ENCODE results near the gene NRG2. TPM values are rescaled to one million over a fixed set of nuclear protein-coding genes. Genes with fewer than 3 reads are reported as not detected.

The NRG2 gene
- total RNA-seq, 2 experiments from 2014 or later = not detected

DNA sequence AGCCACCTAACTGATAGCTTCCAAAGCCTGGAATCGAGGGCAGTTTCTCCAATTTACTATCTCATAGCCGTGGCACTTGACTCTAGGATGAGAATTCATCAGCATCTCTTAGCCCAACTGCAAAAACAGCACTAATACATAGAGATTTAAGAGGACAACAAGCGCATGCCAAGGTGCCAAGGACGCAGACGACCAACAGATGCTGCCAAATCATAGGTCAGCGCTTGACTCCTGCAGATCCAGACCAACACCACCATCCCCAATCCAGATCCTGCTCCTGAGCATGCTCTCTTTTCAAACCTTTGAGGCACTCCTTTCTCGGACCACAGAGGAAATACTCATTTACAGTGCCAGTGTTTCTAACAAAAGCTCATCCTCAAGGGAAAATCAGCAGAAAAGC lies 24.6 kb downstream of the NRG2 start:
- DNase-seq (no peak), ATAC-seq (no peak)
- no peaks in the 10 kb centered on the region for H3K4me1 Mint-ChIP-seq (ENCODE audit: low read depth)
- H3K36me3 Mint-ChIP-seq (ENCODE audit: low read depth) = no peaks in the 10 kb centered on the region
- H3K27me3 Mint-ChIP-seq (ENCODE audit: low read depth) = peaks cover 14% of the 10 kb centered on the region
- H3K9me3 Mint-ChIP-seq (ENCODE audit: insufficient read depth) = no peaks in the 10 kb centered on the region
- H3K27ac Mint-ChIP-seq = no peak overlapping the region
- CTCF ChIA-PET = interaction anchor here (2.5 kb wide), 1 partner anchor 50 kb away, joined by 5 read pairs; no protein-coding TSS in a partner anchor
- no peak overlapping the region for H3K4me3 Mint-ChIP-seq
- POLR2A ChIA-PET = no interaction called here

DNA sequence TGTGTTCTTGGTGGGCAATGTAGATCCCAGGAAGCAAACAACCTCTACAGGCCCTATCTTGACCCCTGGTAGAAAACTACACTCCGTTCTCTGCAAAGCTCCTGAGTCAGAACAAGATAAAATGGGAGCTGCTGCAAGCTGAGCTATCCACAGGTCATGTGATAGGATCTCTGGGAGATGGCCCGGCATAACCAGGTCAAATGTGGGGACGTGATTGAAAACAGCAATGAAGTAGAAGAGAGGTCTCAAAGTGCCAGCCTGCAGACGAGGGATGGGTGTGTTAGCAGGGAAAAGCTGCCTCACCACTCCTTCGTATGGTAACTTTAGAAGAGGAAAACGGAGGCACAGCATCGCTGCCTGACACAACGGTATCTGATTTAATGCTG lies 25.0 kb downstream of the NRG2 start:
- DNase-seq (no peak), ATAC-seq (no peak)
- Mint-ChIP-seq H3K27me3 (ENCODE audit: low read depth) (peaks cover 14% of the 10 kb centered on the region), H3K4me3 (no peak overlapping the region), H3K27ac (no peak overlapping the region), H3K4me1 (ENCODE audit: low read depth) (no peaks in the 10 kb centered on the region), H3K36me3 (ENCODE audit: low read depth) (no peaks in the 10 kb centered on the region), H3K9me3 (ENCODE audit: insufficient read depth) (no peaks in the 10 kb centered on the region)
- POLR2A ChIA-PET = no interaction called here
- CTCF ChIA-PET = interaction anchor here (2.5 kb wide), 1 partner anchor 50 kb away, joined by 5 read pairs; no protein-coding TSS in a partner anchor

DNA sequence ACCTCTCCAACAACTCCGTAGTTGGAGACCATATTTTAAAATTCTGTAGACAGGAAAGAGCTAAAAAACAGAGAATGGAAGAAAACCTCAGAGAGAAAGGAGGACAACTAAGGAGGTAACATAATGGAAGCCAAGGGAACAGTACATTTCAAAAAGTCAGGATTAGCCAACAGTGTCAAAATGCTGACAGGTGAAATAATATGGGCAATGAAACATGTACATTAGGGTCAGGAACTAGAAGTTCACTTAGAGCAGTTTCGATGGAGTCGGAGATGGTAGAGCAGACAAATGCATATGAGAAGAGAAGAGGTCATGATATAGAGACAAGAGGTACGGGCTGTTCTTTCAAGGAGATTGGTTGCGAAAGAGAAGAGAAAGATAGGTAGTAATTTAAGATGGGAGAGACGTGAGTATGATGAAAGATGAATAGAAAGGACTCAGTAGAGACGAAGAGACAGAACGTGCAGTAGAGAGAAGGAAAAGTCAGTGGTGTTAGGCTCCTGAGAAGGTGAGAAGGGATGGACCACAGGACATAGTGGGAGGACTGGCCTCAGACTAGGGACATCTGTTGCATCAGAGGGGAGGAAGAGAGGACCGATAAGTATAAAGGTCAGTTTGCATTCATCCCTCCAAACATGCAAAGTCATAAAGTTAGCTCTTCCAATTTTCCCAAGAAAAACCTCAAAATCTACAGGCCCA lies 25.6 kb downstream of the NRG2 start:
- ChIA-PET POLR2A (no interaction called here), CTCF (interaction anchor here (1.0 to 2.5 kb wide), 2 partner anchors 48 to 49 kb away, joined by 3 to 5 read pairs; no protein-coding TSS in a partner anchor)
- H3K9me3 Mint-ChIP-seq (ENCODE audit: insufficient read depth) = no peaks in the 10 kb centered on the region
- no peaks in the 10 kb centered on the region for H3K4me1 Mint-ChIP-seq (ENCODE audit: low read depth)
- peaks cover 14% of the 10 kb centered on the region for H3K27me3 Mint-ChIP-seq (ENCODE audit: low read depth)
- H3K36me3 Mint-ChIP-seq (ENCODE audit: low read depth) = no peaks in the 10 kb centered on the region
- no peak for DNase-seq
- H3K27ac Mint-ChIP-seq = no peak overlapping the region
- no peak for ATAC-seq
- no peak overlapping the region for H3K4me3 Mint-ChIP-seq

DNA sequence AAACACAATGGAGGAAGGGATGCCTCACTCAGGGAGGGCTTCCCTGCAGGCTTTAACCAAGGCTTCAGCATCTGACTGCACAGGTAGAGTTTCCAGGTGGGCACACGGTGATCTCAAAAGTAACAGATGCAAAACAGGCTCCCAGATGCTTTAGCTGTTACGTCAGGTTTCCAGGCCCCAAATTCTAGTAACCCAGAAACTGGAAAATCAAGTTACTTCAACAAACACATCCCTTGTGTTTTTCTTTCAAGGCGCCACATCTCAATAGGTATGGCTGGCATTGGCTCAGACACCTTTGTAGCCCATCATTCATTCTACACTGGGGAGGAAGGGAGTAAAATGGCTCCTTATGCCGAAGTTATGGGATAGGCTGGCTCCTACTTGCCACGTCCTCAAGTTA lies 27.4 kb downstream of the NRG2 start:
- CTCF ChIA-PET = interaction anchor here (1.1 kb wide), 1 partner anchor 27 kb away, joined by 3 read pairs; the partner anchor contains the start of gene NRG2
- ATAC-seq (no peak), DNase-seq (no peak)
- Mint-ChIP-seq H3K27ac (no peak overlapping the region), H3K4me1 (ENCODE audit: low read depth) (no peaks in the 10 kb centered on the region), H3K36me3 (ENCODE audit: low read depth) (no peaks in the 10 kb centered on the region), H3K9me3 (ENCODE audit: insufficient read depth) (no peaks in the 10 kb centered on the region), H3K4me3 (no peak overlapping the region), H3K27me3 (ENCODE audit: low read depth) (peaks cover 10% of the 10 kb centered on the region)
- POLR2A ChIA-PET = no interaction called here

DNA sequence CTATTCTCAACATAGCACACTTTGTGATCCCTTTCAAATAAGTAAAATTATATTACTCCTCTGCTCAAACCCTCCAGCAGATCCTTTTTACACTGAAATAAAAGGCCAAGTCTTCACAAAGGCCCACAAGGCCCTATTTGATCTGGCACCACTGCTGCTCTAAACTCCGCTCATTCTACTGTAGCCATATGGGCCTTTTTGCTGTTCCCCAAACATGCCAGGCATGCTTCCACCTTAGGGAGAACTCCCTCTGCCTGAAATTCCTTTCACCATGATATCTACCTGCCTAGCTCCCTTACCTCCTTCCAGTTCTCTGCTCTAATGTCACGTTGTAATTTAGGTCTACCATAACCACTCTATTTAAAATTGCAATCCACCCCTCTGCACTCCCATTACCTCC lies 28.3 kb downstream of the NRG2 start:
- Mint-ChIP-seq H3K36me3 (ENCODE audit: low read depth) (no peaks in the 10 kb centered on the region), H3K4me3 (no peak overlapping the region), H3K27me3 (ENCODE audit: low read depth) (peaks cover 5% of the 10 kb centered on the region), H3K9me3 (ENCODE audit: insufficient read depth) (no peaks in the 10 kb centered on the region), H3K4me1 (ENCODE audit: low read depth) (no peaks in the 10 kb centered on the region), H3K27ac (no peak overlapping the region)
- CTCF ChIA-PET = no interaction called here
- DNase-seq = no peak
- no peak for ATAC-seq
- POLR2A ChIA-PET = no interaction called here

DNA sequence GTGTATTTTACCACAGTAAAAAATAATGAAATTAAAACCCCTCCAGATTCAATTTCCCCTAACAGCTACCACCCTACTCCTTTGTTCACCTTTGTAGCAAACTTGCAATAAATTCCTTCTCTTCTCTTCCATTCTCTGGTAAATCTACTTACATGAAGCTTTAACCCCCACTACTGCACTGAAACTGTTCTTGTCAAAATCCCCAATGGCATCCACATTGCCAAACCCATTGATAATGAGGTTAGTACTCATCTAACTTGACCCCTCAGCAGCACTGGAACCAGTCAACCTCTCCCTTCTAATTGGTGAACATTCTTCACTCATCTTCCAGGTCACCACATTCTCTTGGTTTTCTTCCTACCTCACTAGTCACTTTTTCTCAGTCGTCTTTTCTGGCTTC lies 29.6 kb downstream of the NRG2 start:
- ATAC-seq (no peak), DNase-seq (no peak)
- H3K27ac Mint-ChIP-seq = no peak overlapping the region
- peaks cover 1% of the 10 kb centered on the region for H3K27me3 Mint-ChIP-seq (ENCODE audit: low read depth)
- ChIA-PET POLR2A (no interaction called here), CTCF (interaction anchor here (0.7 kb wide), 1 partner anchor 7 kb away, joined by 3 read pairs; no protein-coding TSS in a partner anchor)
- no peaks in the 10 kb centered on the region for H3K36me3 Mint-ChIP-seq (ENCODE audit: low read depth)
- no peaks in the 10 kb centered on the region for H3K4me1 Mint-ChIP-seq (ENCODE audit: low read depth)
- no peak overlapping the region for H3K4me3 Mint-ChIP-seq
- H3K9me3 Mint-ChIP-seq (ENCODE audit: insufficient read depth) = no peaks in the 10 kb centered on the region

DNA sequence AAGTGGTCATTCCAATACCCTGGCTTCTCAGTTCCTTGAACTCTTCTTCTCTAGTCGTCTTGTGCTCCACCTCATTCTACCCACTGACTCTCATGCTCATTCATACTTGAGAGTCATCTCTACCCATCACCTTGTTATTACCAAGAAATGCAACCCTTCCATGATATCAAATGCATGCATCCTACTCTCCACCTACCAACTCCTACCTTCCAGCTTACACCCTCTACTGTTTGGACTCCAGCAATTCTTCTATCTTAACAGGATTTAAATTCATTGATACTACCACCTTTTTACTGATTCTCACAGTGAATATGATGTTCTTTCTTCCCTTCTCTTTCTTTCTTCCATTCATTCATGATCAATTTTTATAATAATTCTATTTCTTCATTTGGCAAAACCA lies 30.7 kb downstream of the NRG2 start:
- H3K27me3 Mint-ChIP-seq (ENCODE audit: low read depth) = no peaks in the 10 kb centered on the region
- ChIA-PET POLR2A (no interaction called here), CTCF (no interaction called here)
- H3K27ac Mint-ChIP-seq = no peak overlapping the region
- DNase-seq (no peak), ATAC-seq (no peak)
- no peak overlapping the region for H3K4me3 Mint-ChIP-seq
- H3K36me3 Mint-ChIP-seq (ENCODE audit: low read depth) = no peaks in the 10 kb centered on the region
- H3K9me3 Mint-ChIP-seq (ENCODE audit: insufficient read depth) = no peaks in the 10 kb centered on the region
- H3K4me1 Mint-ChIP-seq (ENCODE audit: low read depth) = no peaks in the 10 kb centered on the region

DNA sequence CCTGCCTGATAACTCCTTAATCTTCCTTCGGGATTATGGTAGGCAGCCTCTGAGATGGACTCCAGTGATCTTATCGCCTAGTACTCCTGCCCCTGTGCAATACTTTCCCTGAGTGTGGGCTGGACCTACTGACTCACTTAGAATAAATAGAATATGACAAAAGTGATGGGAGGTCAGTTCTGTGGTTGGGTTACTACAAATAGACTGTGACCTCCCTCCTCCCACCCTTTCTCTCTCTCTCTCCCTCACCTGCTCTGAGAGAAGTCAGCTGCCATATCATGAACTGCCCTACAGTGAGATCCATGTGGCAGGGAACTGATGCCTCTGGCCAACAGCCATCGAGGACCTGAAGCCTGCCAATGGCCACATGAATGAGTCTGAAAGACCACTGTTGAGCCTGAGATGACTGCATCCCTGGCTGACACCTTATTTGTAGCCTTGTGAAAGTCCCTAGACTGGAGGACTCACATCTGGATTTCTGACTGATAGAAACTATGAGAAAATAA lies 31.7 kb downstream of the NRG2 start:
- no peak overlapping the region for H3K4me3 Mint-ChIP-seq
- POLR2A ChIA-PET = no interaction called here
- no peaks in the 10 kb centered on the region for H3K9me3 Mint-ChIP-seq (ENCODE audit: insufficient read depth)
- DNase-seq (no peak), ATAC-seq (no peak)
- no peaks in the 10 kb centered on the region for H3K36me3 Mint-ChIP-seq (ENCODE audit: low read depth)
- H3K27me3 Mint-ChIP-seq (ENCODE audit: low read depth) = peaks cover 5% of the 10 kb centered on the region
- H3K27ac Mint-ChIP-seq = no peak overlapping the region
- H3K4me1 Mint-ChIP-seq (ENCODE audit: low read depth) = no peaks in the 10 kb centered on the region
- CTCF ChIA-PET = no interaction called here

DNA sequence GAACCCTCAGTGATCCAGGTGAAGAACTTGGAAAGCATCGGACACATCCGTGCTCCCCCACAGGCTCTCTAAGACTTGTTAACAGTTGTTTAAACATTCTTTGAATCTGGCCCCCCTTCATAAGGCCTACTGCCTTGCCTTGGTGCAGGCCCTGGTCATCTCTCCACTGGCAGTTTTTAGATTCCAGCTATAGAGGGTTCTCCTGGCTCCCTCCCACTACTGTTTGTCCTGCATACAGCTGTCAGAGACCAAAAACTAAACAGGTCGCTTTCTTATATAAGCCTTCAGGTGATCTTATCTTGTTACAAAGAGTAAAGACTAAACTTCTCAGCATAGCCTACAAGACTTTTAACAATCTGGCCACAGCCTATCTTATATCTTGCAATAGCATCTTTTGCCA lies 32.3 kb downstream of the NRG2 start:
- Mint-ChIP-seq H3K27ac (no peak overlapping the region), H3K36me3 (ENCODE audit: low read depth) (no peaks in the 10 kb centered on the region), H3K4me1 (ENCODE audit: low read depth) (no peaks in the 10 kb centered on the region), H3K9me3 (ENCODE audit: insufficient read depth) (no peaks in the 10 kb centered on the region), H3K27me3 (ENCODE audit: low read depth) (peaks cover 5% of the 10 kb centered on the region), H3K4me3 (no peak overlapping the region)
- ChIA-PET POLR2A (no interaction called here), CTCF (no interaction called here)
- ATAC-seq (no peak), DNase-seq (no peak)

DNA sequence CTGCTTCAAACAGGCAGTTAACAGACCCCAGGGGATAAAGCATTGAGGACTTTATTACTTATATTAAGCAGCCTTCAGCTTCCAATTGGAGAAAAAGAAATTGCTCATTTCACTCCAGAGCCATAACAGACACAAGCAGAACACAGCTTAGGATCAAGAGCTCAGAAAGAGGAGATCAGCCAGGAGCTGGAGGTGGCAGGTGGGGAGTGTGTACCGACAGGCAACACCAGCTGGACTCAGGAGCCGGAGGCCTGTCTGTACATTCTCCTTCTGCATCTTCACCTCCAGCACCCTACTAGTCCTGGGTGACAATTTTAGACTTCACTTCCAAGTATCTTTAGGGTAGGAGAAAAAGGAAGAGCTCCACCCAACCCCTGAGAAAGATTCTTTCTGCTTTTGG lies 35.8 kb downstream of the NRG2 start:
- Mint-ChIP-seq H3K9me3 (ENCODE audit: insufficient read depth) (no peaks in the 10 kb centered on the region), H3K4me1 (ENCODE audit: low read depth) (no peaks in the 10 kb centered on the region), H3K4me3 (no peak overlapping the region), H3K27ac (no peak overlapping the region), H3K27me3 (ENCODE audit: low read depth) (peaks cover 32% of the 10 kb centered on the region), H3K36me3 (ENCODE audit: low read depth) (no peaks in the 10 kb centered on the region)
- ATAC-seq (no peak), DNase-seq (no peak)
- ChIA-PET CTCF (interaction anchor here (1.9 kb wide), 1 partner anchor 65 kb away, joined by 5 read pairs; no protein-coding TSS in a partner anchor), POLR2A (no interaction called here)

DNA sequence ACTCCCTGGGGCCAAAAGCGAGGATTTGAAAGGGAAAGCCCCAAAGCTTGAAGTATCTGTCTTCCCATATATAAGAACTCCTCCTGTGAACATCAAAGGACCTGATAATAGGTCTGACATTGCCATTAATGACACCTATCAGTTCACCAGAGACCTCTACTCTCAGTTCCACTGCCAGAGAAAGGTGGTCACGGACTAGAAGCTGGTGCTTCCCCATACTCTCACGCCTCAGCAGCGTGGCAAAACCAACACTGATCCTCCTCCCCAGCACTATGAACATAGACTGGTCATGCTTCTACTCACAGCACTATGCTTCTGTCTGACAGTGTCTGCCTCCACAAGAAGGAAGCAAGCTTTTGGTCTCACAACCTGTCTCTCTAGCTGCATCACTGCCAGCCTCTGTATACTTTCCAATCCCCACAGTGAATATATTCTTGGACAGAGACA lies 37.9 kb downstream of the NRG2 start:
- DNase-seq (no peak), ATAC-seq (no peak)
- Mint-ChIP-seq H3K4me3 (no peak overlapping the region), H3K36me3 (ENCODE audit: low read depth) (no peaks in the 10 kb centered on the region), H3K9me3 (ENCODE audit: insufficient read depth) (no peaks in the 10 kb centered on the region), H3K27me3 (ENCODE audit: low read depth) (peaks cover 39% of the 10 kb centered on the region), H3K27ac (no peak overlapping the region), H3K4me1 (ENCODE audit: low read depth) (no peaks in the 10 kb centered on the region)
- CTCF ChIA-PET = no interaction called here
- POLR2A ChIA-PET = no interaction called here

DNA sequence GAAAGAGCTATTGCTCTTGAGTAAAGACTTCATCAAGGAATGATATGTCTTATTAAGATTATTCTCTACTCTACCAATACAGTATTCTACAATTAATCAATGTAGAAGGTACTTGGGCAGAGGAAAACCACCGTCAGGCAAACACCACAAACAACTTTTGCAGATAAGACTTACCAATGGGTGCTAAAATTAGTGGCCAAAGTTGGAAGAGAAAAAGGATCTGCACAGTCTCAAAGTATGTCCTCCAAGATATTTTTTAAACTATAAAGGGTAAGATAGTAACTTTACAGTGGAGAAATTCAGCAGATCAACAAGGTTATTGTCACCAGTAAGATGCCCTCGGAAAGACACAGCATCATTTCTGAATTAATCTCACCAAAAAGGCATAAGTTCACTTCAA lies 38.9 kb downstream of the NRG2 start:
- no peaks in the 10 kb centered on the region for H3K9me3 Mint-ChIP-seq (ENCODE audit: insufficient read depth)
- peaks cover 42% of the 10 kb centered on the region for H3K27me3 Mint-ChIP-seq (ENCODE audit: low read depth)
- ChIA-PET POLR2A (no interaction called here), CTCF (interaction anchor here (0.7 kb wide), 1 partner anchor 90 kb away, joined by 3 read pairs; no protein-coding TSS in a partner anchor)
- no peak overlapping the region for H3K4me3 Mint-ChIP-seq
- no peak for ATAC-seq
- no peak overlapping the region for H3K27ac Mint-ChIP-seq
- H3K36me3 Mint-ChIP-seq (ENCODE audit: low read depth) = no peaks in the 10 kb centered on the region
- H3K4me1 Mint-ChIP-seq (ENCODE audit: low read depth) = no peaks in the 10 kb centered on the region
- DNase-seq = no peak
